Measurements from ENCODE around the gene FAM111A.

Gene FAM111A

DNA sequence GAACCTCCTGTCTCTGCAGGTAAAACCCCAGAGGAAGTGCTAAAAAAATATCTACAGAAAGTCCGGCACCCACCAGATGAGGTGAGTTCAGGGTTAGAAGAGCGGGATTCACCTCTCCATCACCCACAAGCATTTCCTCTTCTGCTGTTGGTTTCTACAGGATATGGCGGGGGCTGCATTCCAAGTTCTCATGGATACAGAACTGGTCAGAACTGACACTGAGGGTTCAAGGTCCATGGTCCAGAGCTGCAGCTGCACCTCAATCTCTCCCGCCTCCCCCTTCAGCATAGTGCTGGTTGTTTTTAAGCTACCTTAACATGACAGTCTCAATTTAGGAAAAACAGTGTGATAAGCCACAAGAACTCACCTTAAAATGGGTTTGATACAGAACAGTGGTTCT lies 48.4 kb downstream of the FAM111A start:
- ChIA-PET POLR2A (no interaction called here), CTCF (interaction anchor here (0.6 to 3.2 kb wide), 4 partner anchors 9 to 614 kb away, joined by 3 to 14 read pairs (median 4); no protein-coding TSS in a partner anchor)
- no peaks in the 10 kb centered on the region for H3K27me3 ChIP-seq (replicated peaks in 2 of 5; ENCODE audit: control insufficient read depth in 4 of 5, insufficient read depth in 5 of 5, low read length in 4 of 5)

DNA sequence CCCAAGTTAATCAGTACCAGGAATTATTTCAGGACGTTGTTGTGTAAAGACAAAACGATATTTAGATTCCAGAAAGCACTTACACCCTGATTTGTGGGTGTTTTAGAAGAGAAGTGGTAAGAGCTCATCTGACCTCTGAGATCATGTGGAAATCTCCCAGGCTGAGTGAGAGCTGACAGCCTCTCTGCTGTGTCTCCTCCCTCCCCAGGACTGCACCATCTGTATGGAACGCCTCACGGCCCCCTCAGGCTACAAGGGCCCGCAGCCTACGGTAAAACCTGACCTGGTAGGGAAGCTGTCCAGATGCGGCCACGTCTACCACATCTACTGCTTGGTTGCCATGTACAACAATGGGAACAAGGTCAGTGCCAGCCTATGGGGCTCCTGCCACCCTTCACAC lies 49.2 kb downstream of the FAM111A start:
- no peaks in the 10 kb centered on the region for H3K9me3 ChIP-seq (ENCODE audit: control extremely low read depth in 1 of 5, control insufficient read depth in 4 of 5, insufficient read depth in 2 of 5, low read depth in 1 of 5, low read length in 4 of 5)
- H3K36me3 ChIP-seq (ENCODE audit: control insufficient read depth in 4 of 4, insufficient read depth in 4 of 4, low read length in 3 of 4) = no peaks in the 10 kb centered on the region
- H3K27ac ChIP-seq (ENCODE audit: insufficient read depth in 1 of 2, low read depth in 1 of 2, low read length in 2 of 2, poor library complexity in 1 of 2, severe bottlenecking in 2 of 2) = no peak overlapping the region
- WGBS (ENCODE audit: insufficient coverage) = 89% methylated on average over 8 of the region's 8 CpGs
- DNase-seq = no peak
- no peaks in the 10 kb centered on the region for H3K27me3 ChIP-seq (replicated peaks in 2 of 5; ENCODE audit: control insufficient read depth in 4 of 5, insufficient read depth in 5 of 5, low read length in 4 of 5)
- POLR2A ChIA-PET = no interaction called here
- CTCF ChIA-PET = interaction anchor here (0.6 to 3.2 kb wide), 3 partner anchors 11 to 615 kb away, joined by 3 to 14 read pairs (median 6); partner anchors contain the start of gene DTX4
- H3K4me3 ChIP-seq (ENCODE audit: control insufficient read depth in 1 of 7, extremely low read depth in 1 of 7, insufficient read depth in 4 of 7, low read depth in 2 of 7, low read length in 6 of 7) = no peak overlapping the region
- H3K4me1 ChIP-seq (ENCODE audit: control extremely low read depth in 1 of 4, control insufficient read depth in 4 of 4, insufficient read depth in 4 of 4, low read length in 3 of 4) = peaks cover 0 to 5% (median 1%) of the 10 kb centered on the region in 4 experiments

More for the DNA sequence above, 48.4 kb downstream of the FAM111A start:
- Histone ChIP-seq H3K4me1 (ENCODE audit: control extremely low read depth in 1 of 4, control insufficient read depth in 4 of 4, insufficient read depth in 4 of 4, low read length in 3 of 4) (peaks cover 0 to 5% (median 1%) of the 10 kb centered on the region in 4 experiments), H3K36me3 (ENCODE audit: control insufficient read depth in 4 of 4, insufficient read depth in 4 of 4, low read length in 3 of 4) (no peaks in the 10 kb centered on the region), H3K4me3 (ENCODE audit: control insufficient read depth in 1 of 7, extremely low read depth in 1 of 7, insufficient read depth in 4 of 7, low read depth in 2 of 7, low read length in 6 of 7) (no peak overlapping the region), H3K9me3 (ENCODE audit: control extremely low read depth in 1 of 5, control insufficient read depth in 4 of 5, insufficient read depth in 2 of 5, low read depth in 1 of 5, low read length in 4 of 5) (no peaks in the 10 kb centered on the region), H3K27ac (ENCODE audit: insufficient read depth in 1 of 2, low read depth in 1 of 2, low read length in 2 of 2, poor library complexity in 1 of 2, severe bottlenecking in 2 of 2) (no peak overlapping the region)
- 100% methylated on average over 1 of the region's 4 CpGs for WGBS (ENCODE audit: insufficient coverage)
- no peak for DNase-seq

DNA sequence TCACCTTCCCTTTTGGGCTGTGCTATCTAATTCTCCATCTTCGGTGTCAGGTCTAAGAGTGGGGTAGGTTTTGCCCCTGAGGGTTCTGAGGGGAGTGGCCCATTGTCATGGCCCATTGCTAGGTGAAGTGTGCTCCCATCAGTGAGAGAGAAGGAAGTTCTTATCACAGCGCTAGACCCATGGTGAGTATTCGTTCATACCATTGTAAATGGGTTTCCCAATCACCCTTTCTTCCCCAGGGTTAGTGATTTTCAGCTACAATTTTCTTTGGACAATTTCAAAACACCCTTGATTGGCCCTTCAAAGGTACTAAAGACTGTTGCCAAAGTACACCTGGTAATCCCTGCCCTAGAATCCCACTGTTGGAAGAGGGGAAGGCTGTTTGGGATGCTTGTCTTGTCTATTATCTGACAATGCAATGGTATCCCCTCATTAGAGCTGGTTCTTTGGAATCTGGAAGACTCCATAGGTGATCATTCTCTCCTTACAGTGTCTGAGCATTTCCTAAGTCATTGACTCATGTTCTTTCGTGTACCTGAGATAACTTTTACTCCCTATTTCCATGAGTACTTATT lies 49.9 kb downstream of the FAM111A start:
- H3K9me3 ChIP-seq (ENCODE audit: control extremely low read depth in 1 of 5, control insufficient read depth in 4 of 5, insufficient read depth in 2 of 5, low read depth in 1 of 5, low read length in 4 of 5) = no peaks in the 10 kb centered on the region
- H3K27ac ChIP-seq (ENCODE audit: insufficient read depth in 1 of 2, low read depth in 1 of 2, low read length in 2 of 2, poor library complexity in 1 of 2, severe bottlenecking in 2 of 2) = no peak overlapping the region
- peaks cover 0 to 9% (median 2%) of the 10 kb centered on the region in 4 experiments for H3K4me1 ChIP-seq (ENCODE audit: control extremely low read depth in 1 of 4, control insufficient read depth in 4 of 4, insufficient read depth in 4 of 4, low read length in 3 of 4)
- ChIA-PET CTCF (interaction anchor here (1.1 to 3.2 kb wide), 8 partner anchors 8 to 35 kb away, joined by 3 to 17 read pairs (median 6); partner anchors contain the start of gene DTX4), POLR2A (no interaction called here)
- no peaks in the 10 kb centered on the region for H3K36me3 ChIP-seq (ENCODE audit: control insufficient read depth in 4 of 4, insufficient read depth in 4 of 4, low read length in 3 of 4)
- 100% methylated on average over 2 of the region's 4 CpGs for WGBS (ENCODE audit: insufficient coverage)
- H3K27me3 ChIP-seq (replicated peaks in 2 of 5; ENCODE audit: control insufficient read depth in 4 of 5, insufficient read depth in 5 of 5, low read length in 4 of 5) = peaks cover 0 to 1% (median 0%) of the 10 kb centered on the region in 5 experiments
- no peak overlapping the region for H3K4me3 ChIP-seq (ENCODE audit: control insufficient read depth in 1 of 7, extremely low read depth in 1 of 7, insufficient read depth in 4 of 7, low read depth in 2 of 7, low read length in 6 of 7)
- no peak for DNase-seq

DNA sequence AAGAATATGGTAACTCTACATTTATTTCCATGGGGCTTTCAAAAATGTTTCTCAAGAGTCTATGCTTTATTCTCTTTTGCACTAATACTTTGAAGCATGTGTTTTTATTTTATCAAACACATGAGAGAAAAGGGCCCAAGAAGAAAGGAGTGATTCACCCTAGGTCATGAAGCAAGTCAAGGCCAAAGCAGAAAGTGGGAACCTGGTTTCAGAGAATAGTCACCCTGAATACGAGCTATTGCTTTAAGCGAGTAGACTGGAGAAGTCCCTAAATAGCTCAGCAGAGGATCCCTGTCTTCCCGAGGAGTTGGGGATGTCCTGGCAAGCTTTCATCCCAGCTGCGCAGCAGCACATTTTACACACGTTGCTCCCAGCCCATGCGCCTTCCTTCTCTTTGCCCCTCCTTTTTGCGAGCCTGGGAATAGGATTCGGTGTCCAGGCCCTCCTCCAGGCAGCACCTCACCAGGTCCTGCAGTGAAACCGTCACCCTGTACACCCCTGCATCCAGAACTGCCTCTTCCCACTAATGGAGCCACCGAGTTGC lies 51.0 kb downstream of the FAM111A start:
- 100% methylated on average over 8 of the region's 10 CpGs for WGBS (ENCODE audit: insufficient coverage)
- no peaks in the 10 kb centered on the region for H3K36me3 ChIP-seq (ENCODE audit: control insufficient read depth in 4 of 4, insufficient read depth in 4 of 4, low read length in 3 of 4)
- DNase-seq = no peak
- no peak overlapping the region for H3K27ac ChIP-seq (ENCODE audit: insufficient read depth in 1 of 2, low read depth in 1 of 2, low read length in 2 of 2, poor library complexity in 1 of 2, severe bottlenecking in 2 of 2)
- ChIA-PET POLR2A (no interaction called here), CTCF (interaction anchor here (1.1 to 3.1 kb wide), 9 partner anchors 9 to 36 kb away, joined by 3 to 17 read pairs (median 5); no protein-coding TSS in a partner anchor)
- no peaks in the 10 kb centered on the region for H3K9me3 ChIP-seq (ENCODE audit: control extremely low read depth in 1 of 5, control insufficient read depth in 4 of 5, insufficient read depth in 2 of 5, low read depth in 1 of 5, low read length in 4 of 5)
- no peak overlapping the region for H3K4me3 ChIP-seq (ENCODE audit: control insufficient read depth in 1 of 7, extremely low read depth in 1 of 7, insufficient read depth in 4 of 7, low read depth in 2 of 7, low read length in 6 of 7)
- H3K27me3 ChIP-seq (replicated peaks in 2 of 5; ENCODE audit: control insufficient read depth in 4 of 5, insufficient read depth in 5 of 5, low read length in 4 of 5) = peaks cover 0 to 4% (median 0%) of the 10 kb centered on the region in 5 experiments
- H3K4me1 ChIP-seq (ENCODE audit: control extremely low read depth in 1 of 4, control insufficient read depth in 4 of 4, insufficient read depth in 4 of 4, low read length in 3 of 4) = peaks cover 2 to 20% (median 11%) of the 10 kb centered on the region in 4 experiments

DNA sequence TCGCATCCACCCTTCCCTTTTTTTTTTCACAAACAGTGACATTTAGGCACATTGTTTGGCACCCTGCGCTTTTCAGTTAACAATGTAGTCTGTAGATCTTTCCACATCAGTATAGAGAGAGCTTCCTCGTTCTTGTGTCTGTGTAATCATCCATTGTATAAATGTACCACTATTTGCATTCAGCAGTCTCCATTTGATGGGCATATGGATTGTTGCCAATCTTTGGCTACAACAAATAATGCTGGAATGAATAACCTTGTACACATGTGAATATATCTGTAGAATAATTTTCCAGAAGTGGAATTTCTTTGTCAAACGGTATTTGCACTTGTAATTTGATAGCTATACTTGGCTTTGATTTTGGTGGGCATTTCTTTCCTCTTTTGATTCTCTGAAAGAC lies 52.9 kb downstream of the FAM111A start:
- no peak overlapping the region for H3K27ac ChIP-seq (ENCODE audit: insufficient read depth in 1 of 2, low read depth in 1 of 2, low read length in 2 of 2, poor library complexity in 1 of 2, severe bottlenecking in 2 of 2)
- CTCF ChIA-PET = interaction anchor here (0.8 to 1.2 kb wide), 4 partner anchors 8 to 26 kb away, joined by 3 read pairs; no protein-coding TSS in a partner anchor
- H3K4me1 ChIP-seq (ENCODE audit: control extremely low read depth in 1 of 4, control insufficient read depth in 4 of 4, insufficient read depth in 4 of 4, low read length in 3 of 4) = peaks cover 2 to 29% (median 12%) of the 10 kb centered on the region in 4 experiments
- H3K27me3 ChIP-seq (replicated peaks in 2 of 5; ENCODE audit: control insufficient read depth in 4 of 5, insufficient read depth in 5 of 5, low read length in 4 of 5) = peaks cover 0 to 4% (median 0%) of the 10 kb centered on the region in 5 experiments
- H3K36me3 ChIP-seq (ENCODE audit: control insufficient read depth in 4 of 4, insufficient read depth in 4 of 4, low read length in 3 of 4) = no peaks in the 10 kb centered on the region
- 100% methylated on average over 1 of the region's 4 CpGs for WGBS (ENCODE audit: insufficient coverage)
- POLR2A ChIA-PET = no interaction called here
- H3K4me3 ChIP-seq (ENCODE audit: control insufficient read depth in 1 of 7, extremely low read depth in 1 of 7, insufficient read depth in 4 of 7, low read depth in 2 of 7, low read length in 6 of 7) = no peak overlapping the region
- no peaks in the 10 kb centered on the region for H3K9me3 ChIP-seq (ENCODE audit: control extremely low read depth in 1 of 5, control insufficient read depth in 4 of 5, insufficient read depth in 2 of 5, low read depth in 1 of 5, low read length in 4 of 5)
- no peak for DNase-seq

DNA sequence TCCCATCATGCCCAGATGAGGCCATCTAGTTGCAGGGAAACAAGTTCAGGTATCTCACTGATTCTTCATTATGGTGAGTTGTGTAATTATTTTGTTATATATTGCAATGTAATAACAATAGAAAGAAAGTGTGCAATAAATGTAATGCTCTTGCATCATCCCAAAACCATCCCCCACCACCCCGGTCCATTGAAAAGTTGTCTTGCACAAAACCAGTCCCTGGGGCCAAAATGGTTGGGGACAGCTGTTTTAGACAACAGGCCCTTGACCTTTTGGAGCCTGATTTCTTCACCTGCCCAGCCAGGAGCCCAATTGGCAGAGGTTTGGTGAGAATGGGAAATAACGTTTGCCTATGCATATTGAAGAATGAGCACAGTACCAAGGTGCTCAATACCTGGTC lies 54.1 kb downstream of the FAM111A start:
- peaks cover 0 to 4% (median 0%) of the 10 kb centered on the region in 5 experiments for H3K27me3 ChIP-seq (replicated peaks in 2 of 5; ENCODE audit: control insufficient read depth in 4 of 5, insufficient read depth in 5 of 5, low read length in 4 of 5)
- no peaks in the 10 kb centered on the region for H3K36me3 ChIP-seq (ENCODE audit: control insufficient read depth in 4 of 4, insufficient read depth in 4 of 4, low read length in 3 of 4)
- no peak overlapping the region for H3K27ac ChIP-seq (ENCODE audit: insufficient read depth in 1 of 2, low read depth in 1 of 2, low read length in 2 of 2, poor library complexity in 1 of 2, severe bottlenecking in 2 of 2)
- no peak for DNase-seq
- 83% methylated on average over 2 of the region's 2 CpGs for WGBS (ENCODE audit: insufficient coverage)
- ChIA-PET POLR2A (no interaction called here), CTCF (interaction anchor here (1.7 to 8.1 kb wide), 3 partner anchors 10 to 16 kb away, joined by 4 to 57 read pairs (median 9); no protein-coding TSS in a partner anchor)
- H3K4me1 ChIP-seq (ENCODE audit: control extremely low read depth in 1 of 4, control insufficient read depth in 4 of 4, insufficient read depth in 4 of 4, low read length in 3 of 4) = peaks cover 2 to 38% (median 14%) of the 10 kb centered on the region in 4 experiments
- H3K4me3 ChIP-seq (ENCODE audit: control insufficient read depth in 1 of 7, extremely low read depth in 1 of 7, insufficient read depth in 4 of 7, low read depth in 2 of 7, low read length in 6 of 7) = no peak overlapping the region
- no peaks in the 10 kb centered on the region for H3K9me3 ChIP-seq (ENCODE audit: control extremely low read depth in 1 of 5, control insufficient read depth in 4 of 5, insufficient read depth in 2 of 5, low read depth in 1 of 5, low read length in 4 of 5)

DNA sequence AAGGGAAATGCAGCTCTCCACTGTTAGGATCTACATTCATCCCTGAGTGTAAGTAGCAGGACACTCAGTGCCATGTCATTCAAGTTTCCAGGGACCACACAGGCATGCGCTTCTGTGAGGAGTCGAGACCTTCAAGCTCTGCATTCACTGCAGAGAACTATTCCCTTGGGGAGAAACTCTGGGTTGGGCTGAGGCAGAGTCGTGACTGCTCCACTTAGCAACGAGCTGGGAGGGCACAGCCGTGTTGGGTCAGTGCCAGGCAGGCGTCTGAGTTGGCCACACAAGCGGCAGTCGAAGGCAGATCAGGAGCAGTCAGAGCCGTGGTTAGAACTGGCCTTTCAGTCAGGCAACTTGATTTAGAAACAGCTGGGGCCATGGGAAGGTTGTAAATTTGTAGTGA lies 55.3 kb downstream of the FAM111A start:
- H3K9me3 ChIP-seq (ENCODE audit: control extremely low read depth in 1 of 5, control insufficient read depth in 4 of 5, insufficient read depth in 2 of 5, low read depth in 1 of 5, low read length in 4 of 5) = no peaks in the 10 kb centered on the region
- CTCF ChIA-PET = interaction anchor here (1.3 to 8.1 kb wide), 6 partner anchors 8 to 56 kb away, joined by 3 to 57 read pairs (median 6); partner anchors contain the start of genes DTX4 and FAM111A
- POLR2A ChIA-PET = interaction anchor here (0.7 kb wide), 1 partner anchor 26 kb away, joined by 3 read pairs; the partner anchor contains the start of gene DTX4
- DNase-seq = peak; percentile 60 to 86 (median 83)
- H3K27ac ChIP-seq (ENCODE audit: insufficient read depth in 1 of 2, low read depth in 1 of 2, low read length in 2 of 2, poor library complexity in 1 of 2, severe bottlenecking in 2 of 2) = no peak overlapping the region
- peak overlapping the region in 1 of 7 experiments; percentile 27 for H3K4me3 ChIP-seq (ENCODE audit: control insufficient read depth in 1 of 7, extremely low read depth in 1 of 7, insufficient read depth in 4 of 7, low read depth in 2 of 7, low read length in 6 of 7)
- peaks cover 2 to 38% (median 14%) of the 10 kb centered on the region in 4 experiments for H3K4me1 ChIP-seq (ENCODE audit: control extremely low read depth in 1 of 4, control insufficient read depth in 4 of 4, insufficient read depth in 4 of 4, low read length in 3 of 4)
- peaks cover 0 to 4% (median 0%) of the 10 kb centered on the region in 5 experiments for H3K27me3 ChIP-seq (replicated peaks in 2 of 5; ENCODE audit: control insufficient read depth in 4 of 5, insufficient read depth in 5 of 5, low read length in 4 of 5)
- 1% methylated on average over 9 of the region's 9 CpGs for WGBS (ENCODE audit: insufficient coverage)
- H3K36me3 ChIP-seq (ENCODE audit: control insufficient read depth in 4 of 4, insufficient read depth in 4 of 4, low read length in 3 of 4) = no peaks in the 10 kb centered on the region

All from common myeloid progenitor, CD34-positive (primary cell).